COR-L47 (cell line): Measurements from ENCODE around the gene AP4E1.
"Not testable (repeated sequence)": the region's sequence is repeated elsewhere in the genome, so short reads cannot be mapped to it uniquely, and the experiment has no call there.

Experiments
- DNase-seq: peaks from one replicate; lab custom pipeline; 2025; lab: John Stamatoyannopoulos, UW

Gene AP4E1

DNA sequence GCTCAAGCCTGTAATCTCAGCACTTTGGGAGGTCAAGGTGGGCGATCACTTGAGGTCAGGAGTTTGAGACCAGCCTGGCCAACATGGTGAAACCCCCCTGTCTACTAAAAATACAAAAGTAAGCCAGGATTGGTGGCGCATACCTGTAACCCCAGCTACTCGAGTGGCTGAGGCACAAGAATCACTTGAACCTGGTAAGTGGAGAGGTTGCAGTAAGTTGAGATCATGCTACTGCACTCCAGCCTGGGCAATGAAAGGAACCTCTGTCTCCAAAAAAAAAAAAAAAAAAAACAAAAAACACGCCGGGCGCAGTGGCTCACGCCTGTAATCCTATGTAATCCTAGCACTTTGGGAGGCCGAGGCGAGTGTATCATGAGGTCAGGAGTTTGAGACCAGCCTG lies 18.9 kb upstream of the AP4E1 start:
- no peak for DNase-seq

DNA sequence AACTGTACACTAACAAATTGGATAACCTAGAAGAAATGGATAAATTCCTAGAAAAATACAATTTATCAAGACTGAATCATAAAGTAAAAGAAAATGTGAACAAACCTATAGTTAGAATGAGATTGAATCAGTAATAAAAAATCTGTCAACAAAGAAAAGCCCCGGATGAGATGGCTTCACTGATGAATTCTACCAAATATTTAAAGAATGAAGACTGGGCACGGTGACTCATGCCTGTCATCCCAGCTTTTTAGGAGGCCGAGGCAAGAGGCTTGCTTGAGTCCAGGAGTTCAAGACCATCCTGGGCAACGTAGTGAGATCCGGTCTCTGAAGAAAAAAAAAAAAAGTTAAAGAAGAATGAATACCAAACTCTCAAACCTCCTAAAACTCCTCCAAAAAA lies 17.7 kb upstream of the AP4E1 start:
- DNase-seq: no peak

DNA sequence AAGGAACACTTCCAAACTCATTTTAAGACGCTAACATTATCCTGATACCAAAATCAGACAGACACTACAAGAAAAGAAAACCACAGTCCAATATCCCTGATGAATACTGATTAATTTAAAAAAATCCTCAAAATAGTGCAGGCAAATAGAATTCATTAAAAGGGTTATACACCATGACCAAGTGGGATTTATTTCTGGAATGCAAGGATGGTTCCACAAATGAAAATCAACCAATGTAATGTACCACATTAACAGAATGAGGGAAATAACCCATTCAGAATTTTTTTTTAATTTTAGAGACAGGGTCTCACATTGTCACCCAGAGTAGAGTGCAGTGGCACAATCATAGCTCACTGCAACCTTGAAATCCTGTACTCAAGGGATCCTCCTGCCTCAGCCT lies 17.3 kb upstream of the AP4E1 start:
- no peak for DNase-seq

DNA sequence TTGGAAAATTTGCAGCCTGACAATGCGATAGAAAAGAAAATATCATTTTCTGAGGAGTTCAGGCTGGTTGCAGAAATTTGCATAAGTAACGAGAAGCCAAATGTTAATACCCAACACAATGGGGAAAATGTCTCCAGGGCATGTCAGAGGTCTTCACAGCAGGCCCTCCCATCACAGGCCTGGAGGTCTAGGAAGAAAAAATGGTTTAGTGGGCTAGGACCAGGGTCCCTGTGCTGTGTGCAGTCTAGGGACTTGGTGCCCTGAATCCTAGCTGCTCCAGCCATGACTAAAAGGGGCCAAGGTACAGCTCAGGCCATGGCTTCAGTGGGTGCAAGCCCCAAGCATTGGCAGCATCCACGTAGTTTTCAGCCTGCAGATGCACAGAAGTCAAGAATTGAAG lies 14.5 kb upstream of the AP4E1 start:
- no peak for DNase-seq

DNA sequence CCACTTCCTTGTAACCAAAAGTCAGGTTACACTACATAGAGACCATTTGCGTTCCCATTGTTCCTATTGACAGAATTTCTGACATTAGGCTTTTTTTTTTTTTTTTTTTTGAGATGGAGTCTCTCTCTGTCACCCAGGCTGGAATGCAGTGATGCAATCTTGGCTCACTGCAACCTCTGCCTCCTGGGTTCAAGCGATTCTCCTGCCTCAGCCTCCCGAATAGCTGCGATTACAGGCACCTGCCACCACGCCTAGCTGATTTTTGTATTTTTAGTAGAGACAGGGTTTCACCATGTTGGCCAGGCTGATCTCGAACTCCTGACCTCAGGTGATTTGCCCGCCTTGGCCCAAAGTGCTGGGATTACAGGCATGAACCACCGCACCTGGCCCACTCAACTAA lies 7.1 kb upstream of the AP4E1 start:
- DNase-seq: not testable (repeated sequence)

DNA sequence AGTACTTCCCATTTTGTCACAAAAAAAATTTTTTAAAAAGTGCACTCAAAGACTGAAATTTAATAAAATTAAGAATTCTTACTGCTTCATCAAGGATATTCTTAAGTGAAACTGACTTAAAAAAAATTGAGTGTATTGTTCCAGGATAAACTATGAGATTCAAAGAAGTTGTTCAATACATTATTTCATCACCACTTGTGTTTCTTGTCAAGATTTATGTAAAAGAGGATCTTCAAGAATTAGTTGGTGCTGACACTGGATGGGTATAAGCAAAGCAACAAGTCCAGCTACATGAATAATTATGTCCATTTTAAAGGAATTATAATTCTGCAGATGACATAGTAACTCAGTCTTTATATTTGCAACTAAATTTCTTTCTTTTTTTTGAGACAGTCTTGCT lies 4.3 kb upstream of the AP4E1 start:
- no peak for DNase-seq

DNA sequence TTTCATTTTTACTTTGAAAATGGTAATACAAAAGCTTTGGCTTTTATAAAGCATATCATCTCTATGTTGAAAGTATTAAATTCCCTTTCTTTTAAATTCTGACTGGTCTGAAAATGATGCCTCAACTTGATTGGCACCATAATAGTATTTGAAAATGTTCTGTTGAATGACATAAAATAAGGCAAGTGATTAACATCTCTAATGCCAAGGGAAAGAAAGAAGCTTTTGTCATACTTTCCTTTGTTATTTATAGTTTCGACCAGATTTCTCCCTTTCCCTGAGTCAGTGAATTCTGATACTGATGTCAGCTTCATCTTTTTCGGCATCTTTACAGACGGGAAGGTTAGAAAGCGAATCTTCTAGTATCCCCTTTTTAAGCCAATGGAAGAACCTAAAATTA lies 3.4 kb upstream of the AP4E1 start:
- DNase-seq: no peak

DNA sequence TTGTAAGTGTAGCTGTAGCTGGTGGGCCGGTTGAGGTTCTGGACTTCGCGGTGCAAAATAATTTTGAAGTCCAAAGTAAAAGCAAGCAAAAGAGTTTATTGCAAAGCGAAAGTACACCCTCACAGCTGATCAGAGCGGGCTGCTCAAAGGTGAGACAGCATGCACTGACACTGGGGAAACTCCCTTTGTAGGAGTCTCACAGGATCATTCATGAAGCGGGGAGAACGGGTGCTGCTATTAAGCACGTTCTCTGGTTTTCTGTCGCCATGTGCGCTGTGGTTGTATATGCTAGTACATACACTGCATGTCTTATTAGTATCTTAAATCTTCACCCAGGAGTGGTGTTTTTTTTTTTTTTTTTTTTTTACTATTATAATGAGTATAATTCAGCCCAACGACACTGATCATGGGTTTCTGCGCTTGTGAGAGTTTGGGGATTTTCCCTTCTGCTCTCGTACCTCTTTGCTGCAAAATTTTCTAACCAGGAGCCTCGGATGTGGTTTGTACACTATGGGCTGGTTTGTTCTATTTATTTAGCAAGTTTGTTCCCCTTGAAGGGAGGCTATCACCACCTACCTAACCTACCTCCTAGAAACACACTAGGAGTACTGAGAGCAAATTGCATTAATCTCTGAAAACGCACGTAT lies 1.4 kb upstream of the AP4E1 start:
- no peak for DNase-seq

DNA sequence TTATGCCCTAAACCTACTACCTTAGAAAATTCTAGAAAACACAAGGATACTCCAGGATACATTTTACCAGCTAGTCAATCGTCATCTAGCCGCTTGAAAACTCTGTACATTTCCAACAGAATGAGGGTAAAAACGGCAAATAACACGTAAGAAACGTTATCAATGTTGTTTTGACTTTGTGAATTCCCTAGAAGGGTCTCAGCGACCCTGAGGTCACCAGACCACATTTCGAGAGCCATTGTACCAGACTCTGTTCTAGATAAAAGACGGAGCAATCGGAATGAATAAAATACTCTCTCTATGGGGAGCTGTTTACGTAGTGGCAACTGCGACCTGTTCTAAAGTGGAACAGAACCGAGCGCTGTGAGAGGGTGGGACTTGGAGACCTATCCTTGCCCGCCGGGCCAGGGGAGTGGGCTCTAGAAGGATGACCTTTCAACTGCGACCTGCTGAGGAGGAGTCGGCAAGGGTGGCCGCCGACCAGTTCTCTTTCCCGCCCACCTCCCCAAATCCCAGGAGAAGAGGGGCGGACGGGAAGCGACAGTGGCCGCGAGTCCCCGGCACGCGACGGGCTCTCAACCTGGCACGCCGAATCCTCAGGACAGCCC lies 778 bp upstream of the AP4E1 start:
- DNase-seq: peak; percentile 43

DNA sequence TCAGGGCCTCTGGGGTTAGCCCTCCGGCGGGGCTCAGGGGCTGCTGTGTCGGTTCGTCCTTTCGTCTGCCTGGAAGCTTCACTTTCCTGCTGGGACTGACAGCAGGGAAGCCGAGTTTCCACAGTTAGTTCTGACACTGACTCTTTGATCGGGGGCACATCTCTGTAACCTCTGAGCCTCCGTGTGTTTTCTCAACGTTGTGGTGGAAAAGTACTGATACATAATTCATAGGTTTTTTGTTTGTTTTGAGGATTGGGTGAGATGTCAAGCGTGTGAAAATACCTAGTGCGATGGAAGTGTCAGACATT lies 481 bp downstream of the AP4E1 start:
- no peak for DNase-seq

DNA sequence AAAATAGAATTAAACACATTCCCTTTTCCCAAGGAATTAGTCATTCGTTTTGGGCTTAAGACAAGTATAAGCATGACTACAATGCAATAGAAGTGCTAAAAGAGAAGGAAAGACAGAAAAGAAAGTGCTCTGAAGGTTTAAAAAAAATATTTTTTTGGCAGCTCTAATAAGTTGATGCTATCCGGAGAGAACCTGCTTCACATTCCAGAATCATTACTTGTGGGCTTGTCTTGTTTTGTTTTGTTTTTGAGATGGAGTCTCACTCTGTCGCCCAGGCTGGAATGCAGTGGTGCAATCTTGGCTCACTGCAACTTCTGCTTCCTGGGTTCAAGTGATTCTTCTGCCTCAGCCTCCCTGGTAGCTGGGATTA lies 1.9 kb downstream of the AP4E1 start:
- DNase-seq: not testable (repeated sequence)

DNA sequence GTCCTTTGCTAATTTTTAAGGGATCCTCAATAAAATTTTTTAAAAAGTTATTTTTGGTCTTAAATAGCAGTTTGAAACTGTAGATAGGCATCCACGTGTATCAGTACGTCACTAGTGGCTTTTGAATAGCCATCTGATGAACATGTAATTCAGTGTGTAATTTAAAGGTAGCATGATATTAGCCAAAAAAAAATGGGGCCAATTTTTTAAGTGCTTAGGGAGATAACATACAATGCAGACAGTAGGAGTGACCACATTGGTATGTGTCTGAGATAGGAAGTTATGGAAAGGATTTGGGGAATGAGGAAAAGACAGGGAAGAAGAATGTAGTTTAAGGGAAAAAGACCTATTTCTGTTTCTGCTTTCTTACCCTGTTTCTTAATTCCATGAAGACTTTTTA lies 2.5 kb downstream of the AP4E1 start:
- no peak for DNase-seq

DNA sequence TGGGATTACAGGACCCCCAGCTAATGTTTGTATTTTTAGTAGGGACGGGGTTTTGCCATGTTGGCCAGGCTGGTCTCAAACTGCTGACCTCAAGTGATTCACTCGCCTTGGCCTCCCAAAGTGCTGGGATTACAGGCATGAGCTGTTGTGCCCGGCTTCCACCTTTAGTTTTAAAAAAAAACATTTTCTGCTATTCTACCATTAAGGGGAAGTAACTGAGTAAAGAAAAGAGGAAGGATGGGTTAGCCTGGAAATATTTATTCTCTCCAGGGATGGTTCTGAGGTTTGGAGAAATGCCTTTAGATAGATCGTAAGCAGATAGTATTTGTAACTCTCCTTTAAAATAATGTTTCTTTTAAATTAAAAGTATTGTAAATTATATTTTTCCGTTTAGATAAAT lies 3.1 kb downstream of the AP4E1 start:
- no peak for DNase-seq

DNA sequence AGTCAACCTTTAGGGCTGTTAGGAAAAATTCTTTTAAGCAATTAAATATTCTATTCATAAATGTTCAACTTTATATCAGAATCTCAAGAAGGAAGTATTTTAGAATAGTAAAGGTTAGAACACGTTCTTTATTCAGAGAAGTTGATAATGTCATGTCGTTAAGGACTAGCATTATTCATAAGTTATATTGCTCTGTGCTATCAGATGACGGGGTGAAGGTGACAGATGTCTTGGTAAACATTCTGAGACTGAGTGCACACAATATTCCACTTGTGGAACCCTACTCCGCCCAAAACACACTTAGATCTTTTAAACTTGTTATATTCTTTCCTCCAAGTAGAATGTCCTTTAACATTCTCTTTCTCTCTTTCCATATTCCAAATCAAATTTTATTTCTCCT lies 7.9 kb downstream of the AP4E1 start:
- DNase-seq: no peak

DNA sequence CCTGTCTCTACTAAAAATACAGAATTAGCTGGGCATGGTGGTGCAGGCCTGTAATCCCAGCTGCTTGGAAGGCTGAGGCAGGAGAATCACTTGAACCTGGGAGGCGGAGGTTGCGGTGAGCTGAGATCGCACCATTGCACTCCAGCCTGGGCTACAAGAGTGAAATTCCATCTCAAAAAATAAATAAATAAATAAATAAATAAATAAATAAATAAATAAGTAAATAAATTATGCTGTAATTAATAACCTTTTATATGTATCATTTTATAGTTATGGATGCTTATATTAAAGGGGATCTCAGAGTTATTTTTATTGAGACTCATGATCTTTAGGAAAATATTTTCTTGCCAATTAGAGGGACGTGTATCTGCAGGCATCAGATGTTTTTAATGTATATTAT lies 10.9 kb downstream of the AP4E1 start:
- not testable (repeated sequence) for DNase-seq

DNA sequence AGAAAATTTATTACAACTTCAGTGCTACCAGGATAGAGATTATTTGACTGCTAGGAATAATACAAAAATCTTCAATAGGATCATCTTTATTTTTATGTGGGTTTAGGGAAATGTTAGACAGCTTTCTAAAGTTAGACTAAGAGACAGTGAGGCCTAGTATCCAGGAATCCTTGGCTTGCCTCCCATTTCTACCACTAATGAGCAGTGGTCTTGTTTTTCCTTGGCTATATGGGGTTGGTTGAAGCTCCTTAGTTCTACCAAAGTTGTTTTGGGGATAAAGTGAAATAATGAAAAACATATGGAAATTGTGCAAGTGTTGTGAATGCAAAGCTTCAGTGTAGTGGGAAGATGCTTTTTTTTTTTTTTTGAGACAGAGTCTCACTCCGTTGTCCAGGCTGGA lies 16.8 kb downstream of the AP4E1 start:
- no peak for DNase-seq

DNA sequence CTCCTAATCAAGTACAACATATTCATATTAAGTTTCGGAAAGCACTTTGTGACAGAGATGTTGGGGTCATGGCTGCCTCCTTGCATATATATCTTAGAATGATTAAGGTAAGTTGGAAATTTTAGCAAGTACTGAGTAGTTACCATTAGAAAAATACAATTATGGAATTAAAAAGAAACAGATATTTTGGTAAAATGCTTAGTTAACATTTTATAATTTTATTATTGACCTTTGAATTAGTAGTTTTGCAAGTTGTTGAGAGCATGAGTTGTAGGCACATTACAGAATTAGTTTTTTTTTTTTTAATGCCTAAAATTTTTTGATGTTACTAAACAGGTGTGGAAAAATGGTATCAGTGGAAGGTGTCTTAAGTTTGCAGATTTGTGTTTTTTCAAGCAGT lies 20.6 kb downstream of the AP4E1 start:
- no peak for DNase-seq

DNA sequence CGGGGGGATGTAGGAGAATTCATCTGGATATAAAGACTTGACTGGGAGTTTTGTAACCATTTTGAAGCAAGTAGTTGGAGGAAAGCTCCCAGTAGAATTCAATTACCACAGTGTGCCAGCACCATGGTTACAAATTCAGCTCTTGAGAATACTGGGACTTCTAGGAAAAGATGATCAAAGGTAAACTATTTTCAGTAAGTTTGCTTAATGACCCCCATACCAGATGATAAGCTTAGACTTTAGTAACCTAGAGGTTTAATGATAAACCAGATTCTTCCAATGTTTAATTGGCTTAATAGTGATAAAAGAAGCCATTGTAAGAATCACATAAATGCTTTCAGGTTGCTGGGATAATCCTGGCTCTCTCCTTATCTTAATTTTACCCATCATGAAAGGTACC lies 22.3 kb downstream of the AP4E1 start:
- no peak for DNase-seq

DNA sequence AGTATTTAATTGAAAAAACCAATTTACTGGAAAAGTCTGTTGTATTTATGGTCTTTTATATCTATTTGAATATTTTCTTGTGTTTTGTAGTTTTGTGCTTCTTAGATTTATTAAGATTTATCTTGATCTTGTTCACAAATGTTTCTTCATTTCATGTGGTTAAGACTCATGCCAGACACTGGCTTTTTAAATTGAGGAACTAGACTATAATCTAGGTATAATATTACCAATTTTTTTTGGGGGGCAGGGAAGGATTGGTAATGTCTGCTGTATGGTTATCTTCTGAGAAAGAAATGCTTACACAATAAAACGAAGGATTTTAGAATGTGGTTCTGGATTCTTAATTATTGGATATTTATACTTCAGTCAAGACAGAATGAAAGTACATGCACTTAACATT lies 24.9 kb downstream of the AP4E1 start:
- DNase-seq: no peak

DNA sequence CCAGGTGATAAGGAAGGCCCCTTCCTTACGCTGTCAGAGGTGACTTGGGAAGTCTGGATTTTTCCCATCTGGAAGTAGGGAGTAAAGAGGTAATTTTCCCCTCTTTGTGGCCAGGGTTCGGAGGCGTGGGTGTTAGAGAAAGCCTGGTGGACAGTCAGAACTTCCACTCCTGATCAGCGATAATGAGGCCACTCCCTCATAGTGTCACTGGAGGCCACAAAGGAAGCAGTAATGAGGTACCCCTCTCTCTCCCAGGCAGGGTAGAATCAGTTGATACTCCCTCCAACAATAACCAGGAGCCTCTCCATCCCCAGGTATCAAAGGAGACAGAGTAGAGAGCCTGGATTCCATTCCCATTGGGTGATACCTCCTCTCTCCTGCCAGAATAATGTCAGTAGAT lies 30.0 kb downstream of the AP4E1 start:
- DNase-seq: no peak

DNA sequence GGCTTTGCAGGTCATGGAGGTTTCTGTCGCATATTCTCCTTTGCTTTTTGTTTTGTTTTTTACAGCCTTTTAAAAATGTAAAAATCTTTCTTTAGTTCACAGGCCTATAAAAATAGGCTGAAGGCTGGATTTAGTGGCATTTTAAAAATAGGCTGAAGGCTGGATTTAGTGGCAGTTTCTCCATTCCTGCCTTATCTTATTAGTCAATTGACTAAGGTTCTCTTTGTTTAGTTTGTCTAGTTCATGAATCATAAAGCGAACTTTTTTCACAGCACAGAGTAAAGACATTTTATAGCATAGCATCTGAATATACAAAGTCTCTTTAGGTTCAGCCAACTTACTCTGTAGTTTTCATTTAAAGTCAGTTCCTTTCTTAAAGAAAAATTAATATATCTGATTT lies 31.4 kb downstream of the AP4E1 start:
- no peak for DNase-seq

DNA sequence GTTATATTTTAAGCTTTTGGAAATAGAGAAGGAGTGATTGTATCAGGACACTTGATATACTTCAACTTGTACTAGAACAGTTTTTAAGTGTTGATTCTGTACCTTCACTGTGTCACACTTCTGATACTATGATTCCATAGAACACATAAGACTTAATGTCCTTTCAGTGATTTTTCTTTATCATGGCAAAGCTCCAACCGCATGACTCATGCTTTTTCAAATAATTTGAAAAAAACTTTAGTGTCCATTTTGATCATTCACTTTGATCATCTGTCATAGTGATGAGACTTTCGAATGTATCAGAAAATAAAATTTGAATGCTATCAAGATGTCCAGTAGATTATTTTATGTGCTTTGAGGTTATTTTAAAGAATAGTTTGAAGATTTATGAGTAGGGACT lies 32.0 kb downstream of the AP4E1 start:
- DNase-seq: no peak

DNA sequence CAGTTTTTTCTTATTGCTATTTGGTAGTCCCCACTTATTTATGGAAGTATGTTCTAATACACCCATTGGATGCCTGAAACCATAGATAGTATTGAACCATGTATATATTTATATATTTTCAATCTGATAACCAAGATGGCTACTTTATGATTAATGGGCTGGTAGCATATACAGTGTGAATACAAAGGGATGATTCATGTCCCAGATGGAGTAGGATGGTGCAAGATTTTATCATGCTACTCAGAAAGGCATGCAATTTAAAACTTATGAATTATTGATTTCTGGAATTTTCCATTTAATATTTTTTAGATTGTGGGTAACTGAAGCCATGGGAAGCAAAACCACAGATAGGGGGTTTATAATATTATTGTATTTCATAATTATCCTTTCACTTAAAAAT lies 35.2 kb downstream of the AP4E1 start:
- DNase-seq: no peak

DNA sequence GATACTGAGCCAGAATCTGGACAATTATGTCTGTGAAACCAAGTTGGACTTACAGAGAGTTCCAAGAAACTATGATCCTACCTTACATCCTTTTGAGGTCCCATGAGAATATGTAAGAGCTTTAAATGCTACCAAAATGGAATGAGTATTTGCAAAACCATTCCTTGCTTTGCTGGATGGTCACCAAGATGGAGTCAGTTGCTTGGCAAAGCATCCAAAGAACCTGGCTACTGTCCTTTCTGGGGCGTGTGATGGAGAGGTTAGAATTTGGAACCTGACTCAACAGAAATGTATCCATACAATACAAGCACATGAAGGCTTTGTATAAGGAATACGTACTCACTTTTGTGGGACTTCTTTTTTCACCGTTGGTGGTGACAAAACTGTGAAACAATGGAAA lies 36.2 kb downstream of the AP4E1 start:
- DNase-seq: no peak

DNA sequence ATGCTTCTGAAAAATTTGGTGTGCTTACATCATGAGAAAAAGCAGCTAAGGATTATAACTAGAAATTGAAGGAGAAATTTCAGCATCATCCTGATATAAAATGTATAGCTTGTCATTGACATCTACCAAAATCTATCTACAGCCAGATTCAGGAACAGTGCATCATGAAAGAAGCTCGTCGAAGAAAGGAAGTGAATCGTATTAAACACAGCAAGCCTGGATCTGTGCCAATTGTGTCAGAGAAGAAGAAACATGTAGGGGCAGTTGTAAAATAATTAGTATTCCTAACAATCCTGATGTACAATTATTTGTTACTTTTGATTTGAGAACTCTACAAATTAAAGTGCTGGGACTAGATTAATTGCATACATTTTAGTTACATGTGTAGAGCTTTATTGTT lies 37.2 kb downstream of the AP4E1 start:
- DNase-seq: no peak
